Prostate gland (tissue), 2 donors: ENCODE data around the gene UVSSA.

Experiments used
- CTCF ChIP-seq, 4 experiments: fragments of 200-600 bp in 2 of 4; fragments of 450-650 bp in 2 of 4; sonication (generic) in 2 of 4; IDR thresholded peaks; 1 replicate in 3 of 4; 2 replicates in 1 of 4; pipeline ENCODE4 v1.5.1; 2016 to 2019; ENCODE audit warnings: antibody characterized with exemption in 4 of 4, mild to moderate bottlenecking in 2 of 4, moderate library complexity in 2 of 4
- POLR2A ChIP-seq: fragments of 450-650 bp; IDR thresholded peaks from one replicate; pipeline ENCODE4 v1.6.1; 2016; ENCODE audit warnings: antibody characterized with exemption, mild to moderate bottlenecking

- no peak for TF ChIP-seq POLR2A
- no peak for TF ChIP-seq CTCF (IDR thresholded peaks at IDR 0.05)
Observed at GRCh38 chr4:1421657-1422056, 74.6 kb downstream of the UVSSA start.
